GM12873 (cell line): ENCODE results near the gene SMPD2.

Experiments
- CTCF ChIP-seq: IDR thresholded peaks from 2 replicates; pipeline ENCODE4 v1.5.1; 2012; ENCODE audit warnings: low read depth, mild to moderate bottlenecking, moderate library complexity, low read length, control low read depth; ENCODE audit not compliant: insufficient read depth; ENCODE audit errors: missing control alignments

The SMPD2 gene

GRCh38 chr6:109467696-109468095 is 27.2 kb downstream of the SMPD2 start:
- no peak for TF ChIP-seq CTCF

- no peak for TF ChIP-seq CTCF
Observed at GRCh38 chr6:109469591-109470189, 29.2 kb downstream of the SMPD2 start.

- TF ChIP-seq CTCF = no peak
Observed at GRCh38 chr6:109471105-109471810, 30.7 kb downstream of the SMPD2 start.

DNA sequence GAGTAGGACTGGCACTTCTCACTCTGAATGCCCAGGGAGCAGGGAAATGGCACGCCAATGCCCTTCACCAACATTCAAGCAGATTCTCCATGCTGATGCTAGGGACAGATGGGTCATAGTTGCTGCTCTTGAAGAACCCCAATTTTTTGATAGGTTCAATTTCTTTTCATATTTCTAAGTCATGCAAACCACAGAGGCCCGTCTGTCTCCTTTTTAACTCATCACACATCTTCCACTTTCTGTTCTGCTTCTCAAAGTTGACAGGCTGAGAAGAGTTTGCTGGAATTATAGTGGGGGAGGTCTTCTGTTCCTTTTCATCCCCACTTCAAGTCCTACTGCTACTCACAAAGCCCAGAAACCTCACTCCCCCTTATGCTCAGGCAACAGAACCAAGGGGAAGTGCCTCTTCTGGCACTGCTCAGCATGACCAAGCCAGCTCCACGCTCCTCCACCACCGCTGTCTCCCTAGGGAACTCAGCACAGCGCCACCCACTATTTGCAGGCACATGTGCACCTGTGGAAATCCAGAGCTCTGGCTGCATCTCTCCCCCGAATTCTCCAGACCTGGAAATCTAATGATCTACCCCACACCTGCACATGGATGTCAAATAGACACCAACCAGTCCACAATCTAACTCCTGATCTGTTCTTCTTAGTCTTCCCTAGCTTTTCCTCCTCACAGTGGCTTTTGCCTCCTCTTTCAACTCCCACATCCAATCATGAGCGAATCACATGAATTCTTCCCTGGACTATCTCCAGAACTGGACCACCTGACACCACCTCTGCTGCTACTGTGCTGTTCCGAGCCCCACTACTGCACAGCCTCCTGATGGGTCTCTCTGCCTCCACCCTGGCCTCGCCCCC is 31.8 kb downstream of the SMPD2 start:
- TF ChIP-seq CTCF = peak; percentile 27

GRCh38 chr6:109473120-109473519 is 32.6 kb downstream of the SMPD2 start:
- TF ChIP-seq CTCF = no peak

DNA sequence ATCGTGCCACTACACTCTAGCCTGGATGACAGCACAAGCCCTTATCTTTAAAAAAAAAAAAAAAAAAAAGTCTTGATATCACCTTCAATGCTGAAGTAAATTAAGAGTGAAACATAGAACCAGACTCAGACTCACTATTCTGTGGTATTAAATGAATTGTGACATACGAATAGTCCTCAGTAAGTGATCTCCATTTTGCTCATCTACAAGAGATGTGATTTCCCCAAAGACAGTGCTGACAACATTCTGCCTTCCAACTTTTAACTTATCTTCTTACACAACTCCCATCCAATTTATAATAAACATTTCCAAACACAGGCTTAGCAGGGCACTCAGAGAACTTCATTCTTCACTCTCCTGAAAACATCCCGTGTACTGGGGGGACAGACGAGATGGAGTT is 34.5 kb downstream of the SMPD2 start:
- no peak for TF ChIP-seq CTCF

- TF ChIP-seq CTCF = no peak
Observed at GRCh38 chr6:109475625-109476024, 35.1 kb downstream of the SMPD2 start.
